Measurements from ENCODE around the gene HIGD1C. TPM values are rescaled to one million over a fixed set of nuclear protein-coding genes. Genes with fewer than 3 reads are reported as not detected.
"Not testable (repeated sequence)": the region's sequence is repeated elsewhere in the genome, so short reads cannot be mapped to it uniquely, and the experiment has no call there.

Gene HIGD1C
- total RNA-seq, 1 experiment from 2014 or later: not detected

GRCh38 chr12:51011955-51012354 is 59.6 kb downstream of the HIGD1C start:
- Mint-ChIP-seq H3K4me3 (ENCODE audit: unreplicated experiment) (no peak overlapping the region), H3K27me3 (ENCODE audit: insufficient read depth, unreplicated experiment) (no peaks in the 10 kb centered on the region), H3K36me3 (ENCODE audit: insufficient read depth, unreplicated experiment) (peaks cover 23% of the 10 kb centered on the region), H3K27ac (ENCODE audit: unreplicated experiment) (no peak overlapping the region), H3K4me1 (ENCODE audit: low read depth, unreplicated experiment) (peaks cover 11% of the 10 kb centered on the region), H3K9me3 (ENCODE audit: unreplicated experiment) (no peaks in the 10 kb centered on the region)
- no peak for DNase-seq
- Histone ChIP-seq H3K27me3 (replicated peaks; ENCODE audit: control insufficient read depth, insufficient read depth, low read length) (no peaks in the 10 kb centered on the region), H3K36me3 (ENCODE audit: control insufficient read depth, insufficient read depth, low read length) (0 out of 2 replicates have a peak, but pooled peaks cover 1% of the 10 kb centered on the region), H3K4me1 (no peaks in the 10 kb centered on the region), H3K9me3 (peaks cover 6% of the 10 kb centered on the region), H3K4me3 (ENCODE audit: low read depth, low read length) (no peak overlapping the region)
- intact Hi-C loops (cut with micrococcal nuclease; ENCODE audit: unreplicated experiment): no loop called here
- no peak for TF ChIP-seq CTCF (IDR thresholded peaks at IDR 0.05; ENCODE audit: insufficient read depth in 1 of 2, low read depth in 1 of 2, low read length in 1 of 2, severe bottlenecking in 1 of 2, unreplicated experiment in 1 of 2)
- POLR2A ChIA-PET: no interaction called here
- no TSS peak for BruUV-seq (replicated peaks)
- CTCF ChIA-PET: no interaction called here

- Mint-ChIP-seq H3K27ac (ENCODE audit: unreplicated experiment) (no peak overlapping the region), H3K36me3 (ENCODE audit: insufficient read depth, unreplicated experiment) (peaks cover 15% of the 10 kb centered on the region), H3K9me3 (ENCODE audit: unreplicated experiment) (no peaks in the 10 kb centered on the region), H3K27me3 (ENCODE audit: insufficient read depth, unreplicated experiment) (no peaks in the 10 kb centered on the region), H3K4me1 (ENCODE audit: low read depth, unreplicated experiment) (peaks cover 11% of the 10 kb centered on the region), H3K4me3 (ENCODE audit: unreplicated experiment) (no peak overlapping the region)
- no peaks in the 10 kb centered on the region for H3K4me1 ChIP-seq
- no peaks in the 10 kb centered on the region for H3K27me3 ChIP-seq (replicated peaks; ENCODE audit: control insufficient read depth, insufficient read depth, low read length)
- intact Hi-C loops (cut with micrococcal nuclease; ENCODE audit: unreplicated experiment): no loop called here
- ChIA-PET POLR2A (no interaction called here), CTCF (no interaction called here)
- H3K36me3 ChIP-seq (ENCODE audit: control insufficient read depth, insufficient read depth, low read length): no peaks in the 10 kb centered on the region
- no peak for TF ChIP-seq CTCF (IDR thresholded peaks at IDR 0.05; ENCODE audit: insufficient read depth in 1 of 2, low read depth in 1 of 2, low read length in 1 of 2, severe bottlenecking in 1 of 2, unreplicated experiment in 1 of 2)
- no peaks in the 10 kb centered on the region for H3K9me3 ChIP-seq
- no peak for DNase-seq
- no peak overlapping the region for H3K4me3 ChIP-seq (ENCODE audit: low read depth, low read length)
- BruUV-seq (replicated peaks): no TSS peak
Observed at GRCh38 chr12:51012570-51013236, 60.4 kb downstream of the HIGD1C start.

GRCh38 chr12:51013441-51013840 is 61.1 kb downstream of the HIGD1C start:
- intact Hi-C loops (cut with micrococcal nuclease; ENCODE audit: unreplicated experiment): no loop called here
- Mint-ChIP-seq H3K36me3 (ENCODE audit: insufficient read depth, unreplicated experiment) (peaks cover 8% of the 10 kb centered on the region), H3K9me3 (ENCODE audit: unreplicated experiment) (no peaks in the 10 kb centered on the region), H3K27ac (ENCODE audit: unreplicated experiment) (no peak overlapping the region), H3K4me1 (ENCODE audit: low read depth, unreplicated experiment) (peaks cover 11% of the 10 kb centered on the region), H3K4me3 (ENCODE audit: unreplicated experiment) (no peak overlapping the region), H3K27me3 (ENCODE audit: insufficient read depth, unreplicated experiment) (no peaks in the 10 kb centered on the region)
- Histone ChIP-seq H3K4me3 (ENCODE audit: low read depth, low read length) (no peak overlapping the region), H3K9me3 (no peaks in the 10 kb centered on the region), H3K4me1 (no peaks in the 10 kb centered on the region), H3K27me3 (replicated peaks; ENCODE audit: control insufficient read depth, insufficient read depth, low read length) (no peaks in the 10 kb centered on the region), H3K36me3 (ENCODE audit: control insufficient read depth, insufficient read depth, low read length) (no peaks in the 10 kb centered on the region)
- BruUV-seq (replicated peaks): no TSS peak
- TF ChIP-seq CTCF (IDR thresholded peaks at IDR 0.05; ENCODE audit: insufficient read depth in 1 of 2, low read depth in 1 of 2, low read length in 1 of 2, severe bottlenecking in 1 of 2, unreplicated experiment in 1 of 2): no peak
- CTCF ChIA-PET: no interaction called here
- POLR2A ChIA-PET: no interaction called here
- DNase-seq: no peak

GRCh38 chr12:51014467-51014866 is 62.1 kb downstream of the HIGD1C start:
- intact Hi-C loops (cut with micrococcal nuclease; ENCODE audit: unreplicated experiment); H3K27me3 Mint-ChIP-seq (ENCODE audit: insufficient read depth, unreplicated experiment); DNase-seq; H3K4me3 Mint-ChIP-seq (ENCODE audit: unreplicated experiment); H3K27ac Mint-ChIP-seq (ENCODE audit: unreplicated experiment); H3K4me3 ChIP-seq (ENCODE audit: low read depth, low read length); BruUV-seq (replicated peaks); H3K9me3 Mint-ChIP-seq (ENCODE audit: unreplicated experiment); H3K9me3 ChIP-seq; H3K36me3 Mint-ChIP-seq (ENCODE audit: insufficient read depth, unreplicated experiment); CTCF ChIA-PET; H3K27me3 ChIP-seq (replicated peaks; ENCODE audit: control insufficient read depth, insufficient read depth, low read length); H3K4me1 ChIP-seq; H3K36me3 ChIP-seq (ENCODE audit: control insufficient read depth, insufficient read depth, low read length); POLR2A ChIA-PET: not testable (repeated sequence)
- H3K4me1 Mint-ChIP-seq (ENCODE audit: low read depth, unreplicated experiment): peaks cover 11% of the 10 kb centered on the region
